GM12801 (cell line): Measurements from ENCODE around the gene IQGAP1.

Experiments
- CTCF ChIP-seq: IDR thresholded peaks from one replicate; pipeline ENCODE4 v1.5.1; 2011; ENCODE audit warnings: control low read depth; ENCODE audit not compliant: insufficient read length; ENCODE audit errors: extremely low read depth

The IQGAP1 gene

GRCh38 chr15:90483637-90484036, 95.6 kb downstream of the IQGAP1 start:
- TF ChIP-seq CTCF: no peak

GRCh38 chr15:90487186-90487585, 99.1 kb downstream of the IQGAP1 start:
- TF ChIP-seq CTCF: no peak

GRCh38 chr15:90489514-90489913, 101.5 kb downstream of the IQGAP1 start:
- TF ChIP-seq CTCF: no peak

GRCh38 chr15:90489944-90490343, 101.9 kb downstream of the IQGAP1 start:
- TF ChIP-seq CTCF: no peak

GRCh38 chr15:90493647-90494046, 105.6 kb downstream of the IQGAP1 start:
- TF ChIP-seq CTCF: no peak

- TF ChIP-seq CTCF: no peak
Measured at GRCh38 chr15:90495067-90495466, 107.0 kb downstream of the IQGAP1 start.

GRCh38 chr15:90496791-90497190, 108.7 kb downstream of the IQGAP1 start:
- TF ChIP-seq CTCF: no peak

GRCh38 chr15:90497376-90497775, 109.3 kb downstream of the IQGAP1 start:
- no peak for TF ChIP-seq CTCF
